Measurements from ENCODE around the gene KLHL25.

KLHL25 gene

GRCh38 chr15:85754989-85755388 is 39.7 kb downstream of the KLHL25 start:
- Histone ChIP-seq H3K9me3 (ENCODE audit: insufficient read depth, low read depth, low read length) (no peaks in the 10 kb centered on the region), H3K9ac (ENCODE audit: low read length) (no peak overlapping the region), H2AFZ (ENCODE audit: insufficient read depth, low read length, poor library complexity) (no peak overlapping the region), H3K4me3 (ENCODE audit: low read depth, low read length) (no peak overlapping the region), H3K4ac (ENCODE audit: low read depth, low read length) (no peak overlapping the region), H3K27me3 (ENCODE audit: insufficient read depth, low read length) (no peaks in the 10 kb centered on the region), H3K79me2 (ENCODE audit: control insufficient read depth, insufficient read depth, low read length, poor library complexity) (no peaks in the 10 kb centered on the region), H3K36me3 (ENCODE audit: control insufficient read depth in 1 of 2, insufficient read depth in 2 of 2, low read length in 2 of 2) (peaks cover 13 to 14% of the 10 kb centered on the region in 2 experiments), H3K18ac (ENCODE audit: low read length) (no peak overlapping the region), H3K4me2 (ENCODE audit: low read length) (no peak overlapping the region), H3K14ac (ENCODE audit: low read length) (no peak overlapping the region), H4K12ac (ENCODE audit: low read depth, low read length) (no peak overlapping the region), H4K8ac (ENCODE audit: low read depth, low read length) (no peak overlapping the region), H3K4me1 (ENCODE audit: control insufficient read depth in 1 of 2, insufficient read depth in 2 of 2, low read length in 2 of 2) (peaks cover 14 to 16% of the 10 kb centered on the region in 2 experiments), H3K23ac (ENCODE audit: low read length) (no peak overlapping the region), H2BK12ac (ENCODE audit: low read length) (no peak overlapping the region), H2AK5ac (ENCODE audit: low read length) (no peak overlapping the region), H2BK5ac (ENCODE audit: low read depth, low read length, poor library complexity) (no peak overlapping the region), H3K79me1 (ENCODE audit: low read length) (no peaks in the 10 kb centered on the region), H2BK120ac (ENCODE audit: insufficient read depth, low read length, poor library complexity) (no peak overlapping the region), H3K27ac (ENCODE audit: low read depth, low read length) (no peak overlapping the region), H4K91ac (ENCODE audit: low read depth, low read length) (no peak overlapping the region)
- no CpG with 5 or more reads among the region's 7 CpGs for WGBS (ENCODE audit: extremely low coverage, insufficient coverage, insufficient read length)
- no peak for DNase-seq

- H3K4me1 ChIP-seq (ENCODE audit: control insufficient read depth in 1 of 2, insufficient read depth in 2 of 2, low read length in 2 of 2), result peaks cover 14 to 16% of the 10 kb centered on the region in 2 experiments
- no peak overlapping the region for H2BK120ac ChIP-seq (ENCODE audit: insufficient read depth, low read length, poor library complexity)
- H2AK5ac ChIP-seq (ENCODE audit: low read length), result no peak overlapping the region
- no peak overlapping the region for H2AFZ ChIP-seq (ENCODE audit: insufficient read depth, low read length, poor library complexity)
- no peak overlapping the region for H3K4me3 ChIP-seq (ENCODE audit: low read depth, low read length)
- peaks cover 13 to 16% of the 10 kb centered on the region in 2 experiments for H3K36me3 ChIP-seq (ENCODE audit: control insufficient read depth in 1 of 2, insufficient read depth in 2 of 2, low read length in 2 of 2)
- H3K9ac ChIP-seq (ENCODE audit: low read length), result no peak overlapping the region
- no peak overlapping the region for H3K4ac ChIP-seq (ENCODE audit: low read depth, low read length)
- no peak overlapping the region for H4K91ac ChIP-seq (ENCODE audit: low read depth, low read length)
- no CpG with 5 or more reads among the region's 10 CpGs for WGBS (ENCODE audit: extremely low coverage, insufficient coverage, insufficient read length)
- no peak overlapping the region for H2BK5ac ChIP-seq (ENCODE audit: low read depth, low read length, poor library complexity)
- no peaks in the 10 kb centered on the region for H3K79me1 ChIP-seq (ENCODE audit: low read length)
- H3K23ac ChIP-seq (ENCODE audit: low read length), result no peak overlapping the region
- no peak overlapping the region for H3K4me2 ChIP-seq (ENCODE audit: low read length)
- H3K9me3 ChIP-seq (ENCODE audit: insufficient read depth, low read depth, low read length), result no peaks in the 10 kb centered on the region
- no peak for DNase-seq
- no peaks in the 10 kb centered on the region for H3K79me2 ChIP-seq (ENCODE audit: control insufficient read depth, insufficient read depth, low read length, poor library complexity)
- no peak overlapping the region for H4K12ac ChIP-seq (ENCODE audit: low read depth, low read length)
- no peaks in the 10 kb centered on the region for H3K27me3 ChIP-seq (ENCODE audit: insufficient read depth, low read length)
- no peak overlapping the region for H3K14ac ChIP-seq (ENCODE audit: low read length)
- H2BK12ac ChIP-seq (ENCODE audit: low read length), result no peak overlapping the region
- H3K27ac ChIP-seq (ENCODE audit: low read depth, low read length), result no peak overlapping the region
- no peak overlapping the region for H3K18ac ChIP-seq (ENCODE audit: low read length)
- no peak overlapping the region for H4K8ac ChIP-seq (ENCODE audit: low read depth, low read length)
These were observed 40.8 kb downstream of the KLHL25 start for GRCh38 chr15:85753791-85754452.

GRCh38 chr15:85753261-85753660 is 41.5 kb downstream of the KLHL25 start:
- Histone ChIP-seq H4K12ac (ENCODE audit: low read depth, low read length) (no peak overlapping the region), H3K23ac (ENCODE audit: low read length) (no peak overlapping the region), H3K27me3 (ENCODE audit: insufficient read depth, low read length) (no peaks in the 10 kb centered on the region), H3K79me2 (ENCODE audit: control insufficient read depth, insufficient read depth, low read length, poor library complexity) (no peaks in the 10 kb centered on the region), H3K4ac (ENCODE audit: low read depth, low read length) (no peak overlapping the region), H4K91ac (ENCODE audit: low read depth, low read length) (no peak overlapping the region), H2BK120ac (ENCODE audit: insufficient read depth, low read length, poor library complexity) (no peak overlapping the region), H3K27ac (ENCODE audit: low read depth, low read length) (no peak overlapping the region), H2BK5ac (ENCODE audit: low read depth, low read length, poor library complexity) (no peak overlapping the region), H4K8ac (ENCODE audit: low read depth, low read length) (no peak overlapping the region), H3K4me1 (ENCODE audit: control insufficient read depth in 1 of 2, insufficient read depth in 2 of 2, low read length in 2 of 2) (peaks cover 8 to 13% of the 10 kb centered on the region in 2 experiments), H3K4me3 (ENCODE audit: low read depth, low read length) (no peak overlapping the region), H2AK5ac (ENCODE audit: low read length) (no peak overlapping the region), H3K36me3 (ENCODE audit: control insufficient read depth in 1 of 2, insufficient read depth in 2 of 2, low read length in 2 of 2) (peaks cover 16 to 17% of the 10 kb centered on the region in 2 experiments), H3K4me2 (ENCODE audit: low read length) (no peak overlapping the region), H2AFZ (ENCODE audit: insufficient read depth, low read length, poor library complexity) (no peak overlapping the region), H3K9ac (ENCODE audit: low read length) (no peak overlapping the region), H3K18ac (ENCODE audit: low read length) (no peak overlapping the region), H3K79me1 (ENCODE audit: low read length) (no peaks in the 10 kb centered on the region), H2BK12ac (ENCODE audit: low read length) (no peak overlapping the region), H3K9me3 (ENCODE audit: insufficient read depth, low read depth, low read length) (no peaks in the 10 kb centered on the region), H3K14ac (ENCODE audit: low read length) (no peak overlapping the region)
- no peak for DNase-seq
- WGBS (ENCODE audit: extremely low coverage, insufficient coverage, insufficient read length), result no CpG with 5 or more reads among the region's 1 CpG

GRCh38 chr15:85752491-85752961 is 42.2 kb downstream of the KLHL25 start:
- peaks cover 17 to 20% of the 10 kb centered on the region in 2 experiments for H3K36me3 ChIP-seq (ENCODE audit: control insufficient read depth in 1 of 2, insufficient read depth in 2 of 2, low read length in 2 of 2)
- H3K18ac ChIP-seq (ENCODE audit: low read length), result no peak overlapping the region
- H4K91ac ChIP-seq (ENCODE audit: low read depth, low read length), result no peak overlapping the region
- H3K79me2 ChIP-seq (ENCODE audit: control insufficient read depth, insufficient read depth, low read length, poor library complexity), result no peaks in the 10 kb centered on the region
- H2AK5ac ChIP-seq (ENCODE audit: low read length), result no peak overlapping the region
- no peak overlapping the region for H2AFZ ChIP-seq (ENCODE audit: insufficient read depth, low read length, poor library complexity)
- H3K79me1 ChIP-seq (ENCODE audit: low read length), result no peaks in the 10 kb centered on the region
- no peaks in the 10 kb centered on the region for H3K27me3 ChIP-seq (ENCODE audit: insufficient read depth, low read length)
- no CpG with 5 or more reads among the region's 8 CpGs for WGBS (ENCODE audit: extremely low coverage, insufficient coverage, insufficient read length)
- no peak overlapping the region for H3K4me3 ChIP-seq (ENCODE audit: low read depth, low read length)
- no peak overlapping the region for H2BK12ac ChIP-seq (ENCODE audit: low read length)
- H3K4me2 ChIP-seq (ENCODE audit: low read length), result no peak overlapping the region
- H3K4me1 ChIP-seq (ENCODE audit: control insufficient read depth in 1 of 2, insufficient read depth in 2 of 2, low read length in 2 of 2), result peaks cover 1 to 6% of the 10 kb centered on the region in 2 experiments
- H3K9ac ChIP-seq (ENCODE audit: low read length), result no peak overlapping the region
- H4K8ac ChIP-seq (ENCODE audit: low read depth, low read length), result no peak overlapping the region
- H3K4ac ChIP-seq (ENCODE audit: low read depth, low read length), result no peak overlapping the region
- H2BK5ac ChIP-seq (ENCODE audit: low read depth, low read length, poor library complexity), result no peak overlapping the region
- no peak overlapping the region for H3K23ac ChIP-seq (ENCODE audit: low read length)
- H3K9me3 ChIP-seq (ENCODE audit: insufficient read depth, low read depth, low read length), result no peaks in the 10 kb centered on the region
- no peak overlapping the region for H3K27ac ChIP-seq (ENCODE audit: low read depth, low read length)
- H4K12ac ChIP-seq (ENCODE audit: low read depth, low read length), result no peak overlapping the region
- H2BK120ac ChIP-seq (ENCODE audit: insufficient read depth, low read length, poor library complexity), result no peak overlapping the region
- DNase-seq, result no peak
- H3K14ac ChIP-seq (ENCODE audit: low read length), result no peak overlapping the region
